Activated T-cell treated with anti-CD3 and anti-CD28 coated beads for 1 hour (primary cell): ENCODE results near the gene ARHGAP12.
"Not testable (repeated sequence)": the region's sequence is repeated elsewhere in the genome, so short reads cannot be mapped to it uniquely, and the experiment has no call there.

Experiments
- DNase-seq: peaks from one replicate; pipeline ENCODE4 v3.0.0-alpha.2; 2020; ENCODE audit warnings: low read depth

ARHGAP12 gene

DNA sequence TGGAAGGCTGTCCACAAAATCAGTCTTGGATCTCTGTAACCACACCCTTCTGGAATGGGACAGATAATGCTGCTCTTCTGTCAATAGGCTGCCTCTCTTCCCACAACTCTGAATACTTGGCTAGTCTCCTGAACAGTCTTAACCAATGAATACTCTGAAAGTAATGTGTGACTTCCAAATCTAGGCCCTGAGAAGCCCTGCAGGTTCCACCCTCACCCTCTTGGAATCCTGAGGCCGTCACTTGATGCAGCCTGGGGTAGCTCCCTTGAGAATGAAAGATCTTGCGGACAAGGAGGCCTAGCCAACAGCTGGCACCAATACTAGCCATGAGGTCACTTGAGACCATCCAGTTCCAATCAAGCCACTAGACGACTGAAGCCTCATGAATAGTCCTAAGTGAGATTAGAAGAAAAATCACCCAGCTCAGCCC, 109.2 kb downstream of the ARHGAP12 start:
- DNase-seq: no peak

GRCh38 chr10:31816318-31816717, 112.3 kb downstream of the ARHGAP12 start:
- DNase-seq: no peak

DNA sequence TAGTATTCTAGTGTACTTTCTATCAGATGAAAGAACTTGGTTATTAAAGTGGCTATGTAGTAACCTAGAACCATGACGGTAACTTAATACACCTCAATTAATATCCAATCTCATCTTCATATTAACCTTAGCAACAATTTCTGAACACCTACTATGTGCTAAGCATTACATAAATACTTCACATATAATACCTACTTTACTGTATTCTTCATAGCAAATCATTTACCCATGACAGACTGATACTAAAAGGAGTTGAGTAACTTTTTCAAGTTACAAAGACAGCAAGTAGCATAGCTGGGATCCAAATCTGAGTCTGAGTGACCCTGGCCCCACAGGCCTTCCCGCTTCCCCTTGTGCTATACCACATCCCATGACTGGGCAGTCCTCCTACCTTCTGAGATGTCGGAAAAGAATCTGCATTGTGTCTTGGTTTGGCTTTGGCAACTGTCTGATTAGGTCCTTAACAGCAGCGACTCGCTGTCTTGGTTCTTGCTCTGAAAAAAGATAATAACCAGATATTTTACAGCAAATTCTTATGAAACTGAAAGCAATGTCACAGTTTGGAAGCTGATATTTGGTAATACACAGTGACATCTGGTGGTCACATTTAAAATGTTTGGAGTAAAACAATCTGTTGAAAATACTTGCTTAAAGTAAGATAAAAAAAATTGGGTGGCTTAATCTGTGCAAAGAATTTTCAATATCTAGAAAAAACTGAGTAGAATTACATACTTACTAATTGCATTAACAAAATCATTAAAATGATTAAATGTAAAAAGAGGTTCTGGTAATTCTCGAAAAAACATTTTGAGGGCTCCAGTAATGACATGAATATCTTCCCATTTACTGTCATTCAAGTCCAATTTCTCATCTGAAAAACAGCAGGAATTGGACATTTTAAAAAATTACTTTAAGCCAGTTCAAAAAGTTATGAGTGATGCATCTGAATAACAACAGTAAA, 120.1 kb downstream of the ARHGAP12 start:
- no peak for DNase-seq

DNA sequence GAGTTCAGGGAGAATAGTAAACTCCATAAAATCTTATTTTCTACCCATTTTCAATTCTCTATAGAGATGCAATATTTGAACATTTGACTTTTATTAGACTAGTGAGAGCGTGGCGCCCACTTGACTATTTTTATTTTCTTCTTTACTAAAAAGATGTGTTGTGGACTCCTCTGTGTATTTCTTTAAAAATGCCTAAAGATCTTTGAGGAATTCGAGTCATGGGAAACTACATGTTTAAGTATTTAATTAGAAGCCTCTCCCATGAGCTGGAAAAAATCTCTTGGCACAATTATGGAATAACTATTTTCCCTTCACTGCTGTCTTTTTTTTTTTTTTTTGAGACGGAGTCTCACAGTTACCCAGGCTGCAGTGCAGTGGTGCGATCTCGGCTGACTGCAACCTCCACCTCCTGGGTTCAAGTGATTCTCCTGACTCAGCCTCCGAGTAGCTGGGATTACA, 124.2 kb downstream of the ARHGAP12 start:
- no peak for DNase-seq

GRCh38 chr10:31803606-31804351, 124.9 kb downstream of the ARHGAP12 start:
- no peak for DNase-seq

GRCh38 chr10:31799181-31799580, 129.4 kb downstream of the ARHGAP12 start:
- no peak for DNase-seq

- DNase-seq: no peak
Measured at GRCh38 chr10:31792745-31793144, 135.9 kb downstream of the ARHGAP12 start.

DNA sequence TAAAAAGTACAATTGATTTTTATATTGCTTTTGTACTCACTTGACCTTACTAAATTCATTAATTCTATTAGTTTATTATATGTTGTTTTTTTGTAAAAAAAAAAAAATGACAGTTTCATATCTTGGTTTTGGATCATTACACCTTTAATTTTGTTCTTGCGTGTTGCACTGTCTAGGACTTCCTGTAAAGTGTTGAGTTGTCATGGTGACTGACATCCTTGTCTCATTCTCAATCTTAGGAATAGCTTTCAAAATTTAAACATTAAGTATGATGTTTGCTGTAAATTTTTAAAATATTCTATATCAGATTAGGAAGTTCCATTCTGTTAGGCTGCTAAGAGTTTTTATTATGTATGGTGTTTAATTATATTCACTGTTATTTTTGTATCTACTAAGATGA, 139.1 kb downstream of the ARHGAP12 start:
- DNase-seq: no peak

GRCh38 chr10:31782701-31783100, 145.9 kb downstream of the ARHGAP12 start:
- no peak for DNase-seq

DNA sequence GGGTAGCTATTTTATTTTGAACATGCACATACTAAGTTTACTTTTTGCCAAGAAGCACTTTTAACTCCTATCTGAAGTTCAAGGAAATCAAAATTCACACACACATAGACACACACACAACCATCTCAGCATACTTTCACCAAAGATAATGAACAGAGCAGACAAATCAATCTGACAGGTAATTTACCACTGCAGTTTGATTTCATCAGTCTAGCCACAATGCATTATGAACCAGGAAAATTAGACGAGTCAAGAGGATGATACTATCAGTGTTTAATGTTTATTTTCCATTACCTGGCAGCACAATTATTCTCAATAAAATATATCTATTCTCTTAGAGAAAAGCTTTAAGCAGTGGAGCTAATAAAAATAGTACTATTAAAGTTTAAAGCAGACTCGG, 147.9 kb downstream of the ARHGAP12 start:
- DNase-seq: no peak

- DNase-seq: no peak
Measured at GRCh38 chr10:31778627-31779026, 150.0 kb downstream of the ARHGAP12 start.

- no peak for DNase-seq
Measured at GRCh38 chr10:31776159-31776558, 152.5 kb downstream of the ARHGAP12 start.

- DNase-seq: no peak
Measured at GRCh38 chr10:31774928-31775650, 153.5 kb downstream of the ARHGAP12 start.

GRCh38 chr10:31774299-31774900, 154.2 kb downstream of the ARHGAP12 start:
- DNase-seq: no peak

DNA sequence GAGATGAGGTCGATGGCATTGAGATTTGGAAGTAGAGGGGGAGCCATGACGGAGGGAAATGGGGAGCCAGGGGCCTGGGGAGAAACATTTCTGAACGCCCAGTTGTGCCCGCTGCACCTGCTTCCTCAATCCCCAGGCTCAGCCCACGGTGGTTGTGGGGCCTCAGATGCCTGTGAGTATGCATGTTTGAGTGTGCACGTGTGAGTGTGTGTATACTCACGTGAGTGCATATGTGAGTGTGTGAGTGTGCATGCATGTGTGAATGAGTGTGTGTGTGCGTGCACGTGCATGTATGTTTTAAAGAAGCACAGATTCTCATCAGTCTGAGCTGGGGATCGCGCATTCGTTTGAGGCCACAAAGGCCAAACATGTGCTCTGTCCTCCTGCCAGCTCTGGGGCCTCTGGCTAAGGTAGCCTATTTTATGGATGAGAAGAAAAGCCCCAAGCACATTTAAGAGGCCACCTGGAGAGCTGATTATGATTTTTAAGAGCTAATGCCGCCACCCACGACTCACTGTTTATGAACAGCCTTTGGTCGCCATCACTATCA, 154.8 kb downstream of the ARHGAP12 start:
- no peak for DNase-seq

DNA sequence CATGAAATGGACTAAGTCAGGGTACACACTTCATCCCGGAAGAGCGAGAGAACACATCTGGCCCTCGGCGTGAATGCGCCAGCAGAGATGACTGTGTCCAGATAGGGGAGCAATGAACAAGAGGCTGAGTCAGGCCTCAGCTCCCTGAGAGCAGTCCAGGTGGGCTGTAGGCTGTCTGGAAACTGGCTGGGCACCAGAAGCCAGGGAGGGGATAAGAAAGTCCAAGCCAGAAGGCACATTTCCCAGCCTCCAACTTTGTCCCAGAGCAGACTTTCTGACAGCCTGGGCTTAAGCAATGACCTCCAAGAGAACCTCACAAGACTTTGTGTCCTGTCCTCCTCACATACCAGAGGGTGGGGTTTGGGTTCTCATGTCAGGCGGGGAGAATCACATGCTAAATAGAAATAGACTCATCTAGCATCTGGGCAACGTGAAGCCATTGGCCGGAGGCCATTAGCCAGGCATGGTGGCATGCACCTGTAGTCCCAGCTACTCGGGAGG, 157.2 kb downstream of the ARHGAP12 start:
- no peak for DNase-seq

- DNase-seq: peak; percentile 57
Measured at GRCh38 chr10:31770307-31770902, 158.2 kb downstream of the ARHGAP12 start.

DNA sequence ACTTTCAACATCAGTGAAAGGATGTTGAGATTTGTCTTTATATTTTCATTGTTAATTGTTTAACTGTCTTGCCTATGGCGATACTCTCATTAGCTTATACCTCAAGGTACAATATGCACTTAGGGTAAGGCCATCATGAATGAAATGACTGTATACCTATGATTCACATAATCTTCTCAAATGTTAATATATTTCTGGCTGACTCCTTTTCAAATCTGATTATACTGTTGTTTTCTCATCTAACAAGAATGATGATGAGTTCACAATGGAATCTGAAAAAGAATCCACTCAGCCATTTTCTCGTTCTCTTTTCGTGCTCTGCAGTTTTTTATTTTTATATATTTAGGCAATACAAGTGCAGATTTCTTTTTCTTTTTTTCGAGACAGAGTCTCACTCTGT, 159.1 kb downstream of the ARHGAP12 start:
- DNase-seq: no peak

- DNase-seq: not testable (repeated sequence)
Measured at GRCh38 chr10:31768935-31769334, 159.7 kb downstream of the ARHGAP12 start.

DNA sequence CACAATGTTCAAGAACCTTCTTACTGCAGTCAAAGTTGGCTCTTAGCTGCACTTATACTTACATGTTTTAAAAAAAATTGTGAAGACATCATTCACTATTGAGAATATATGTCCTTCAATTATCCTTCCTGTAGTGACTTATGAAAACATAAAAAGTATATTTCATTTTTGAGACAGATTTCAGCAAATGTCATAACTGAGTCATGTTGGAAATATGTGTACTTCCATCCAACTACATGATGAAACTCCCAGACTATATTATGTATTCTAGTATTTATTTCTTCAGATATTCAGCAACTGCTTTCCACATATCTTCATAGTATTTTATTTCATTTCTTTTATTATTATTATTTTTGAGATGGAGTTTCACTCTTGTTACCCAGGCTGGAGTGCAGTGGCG, 160.2 kb downstream of the ARHGAP12 start:
- no peak for DNase-seq

DNA sequence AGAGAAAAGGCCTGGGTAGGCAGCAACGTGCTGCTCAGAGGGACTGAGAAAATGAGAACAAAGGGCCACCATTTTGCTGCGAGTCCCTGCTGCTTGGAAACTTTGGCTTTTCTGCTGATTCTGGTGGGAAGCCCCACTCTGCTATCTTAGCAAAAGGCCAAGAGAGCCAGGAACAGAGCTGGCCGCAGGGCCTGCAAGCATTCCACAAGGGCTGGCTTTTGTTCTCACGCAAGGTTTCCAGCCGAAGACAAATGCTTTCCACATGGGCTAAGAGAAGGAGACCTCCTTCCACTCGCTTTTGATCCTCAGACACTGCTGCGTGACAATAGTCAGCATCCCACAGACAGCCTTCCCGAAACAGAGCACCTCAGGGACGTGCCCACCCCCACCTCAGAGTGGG, 163.1 kb downstream of the ARHGAP12 start:
- DNase-seq: no peak
